ENCODE data around the gene ZC3H12D. TPM values are rescaled to one million over a fixed set of nuclear protein-coding genes. Genes with fewer than 3 reads are reported as not detected.
A peak's percentile ranks its signal among the peaks of the same experiment; 100 is the strongest.

ZC3H12D gene
- total RNA-seq, 2 experiments from 2014 or later: 72.2 to 89.9 TPM

GRCh38 chr6:149487316-149487715, 2.5 kb upstream of the ZC3H12D start:
- POLR2A ChIA-PET: interaction anchor here (0.6 to 0.7 kb wide), 2 partner anchors 99 to 144 kb away, joined by 4 to 11 read pairs; no protein-coding TSS in a partner anchor
- peaks cover 20% of the 10 kb centered on the region for H3K36me3 Mint-ChIP-seq (ENCODE audit: low read depth)
- no peaks in the 10 kb centered on the region for H3K9me3 Mint-ChIP-seq (ENCODE audit: low read depth)
- CTCF ChIA-PET: interaction anchor here (0.7 to 1.1 kb wide), 3 partner anchors 13 to 58 kb away, joined by 3 read pairs; partner anchors contain the start of gene PPIL4
- intact Hi-C loops (cut with DNase I, micrococcal nuclease): no loop called here
- DNase-seq: no peak
- H3K4me1 Mint-ChIP-seq: peaks cover 63% of the 10 kb centered on the region
- H3K27me3 Mint-ChIP-seq: no peaks in the 10 kb centered on the region
- peak overlapping the region; percentile 9 for H3K27ac Mint-ChIP-seq
- no peak for ATAC-seq
- no peak overlapping the region for H3K4me3 Mint-ChIP-seq

GRCh38 chr6:149483849-149484655, 762 bp downstream of the ZC3H12D start:
- Mint-ChIP-seq H3K4me3 (peak overlapping the region; percentile 92), H3K27me3 (no peaks in the 10 kb centered on the region), H3K27ac (peak overlapping the region; percentile 99), H3K9me3 (ENCODE audit: low read depth) (no peaks in the 10 kb centered on the region), H3K36me3 (ENCODE audit: low read depth) (peaks cover 52% of the 10 kb centered on the region), H3K4me1 (peaks cover 64% of the 10 kb centered on the region)
- ChIA-PET CTCF (interaction anchor here (0.8 to 3.4 kb wide), 8 partner anchors 12 to 159 kb away, joined by 3 to 40 read pairs (median 4); no protein-coding TSS in a partner anchor), POLR2A (interaction anchor here (0.6 to 0.9 kb wide), 2 partner anchors 10 kb away, joined by 6 to 11 read pairs; no protein-coding TSS in a partner anchor)
- intact Hi-C loops (cut with DNase I, micrococcal nuclease): loop anchor here (1.0 to 2.0 kb wide), 4 partner anchors 25 to 165 kb away; partner anchors contain the start of gene PPIL4 (in 1 of the 2)
- ATAC-seq (no peak), DNase-seq (no peak)

GRCh38 chr6:149483334-149483725, 1.5 kb downstream of the ZC3H12D start:
- ATAC-seq (no peak), DNase-seq (no peak)
- no peaks in the 10 kb centered on the region for H3K9me3 Mint-ChIP-seq (ENCODE audit: low read depth)
- POLR2A ChIA-PET: interaction anchor here (0.9 kb wide), 1 partner anchor 10 kb away, joined by 6 read pairs; no protein-coding TSS in a partner anchor
- intact Hi-C loops (cut with DNase I, micrococcal nuclease): loop anchor here in 1 of 2 experiments (1.0 kb wide), 1 partner anchor 34 kb away; no protein-coding TSS in a partner anchor
- H3K4me3 Mint-ChIP-seq: peak overlapping the region; percentile 92
- peaks cover 58% of the 10 kb centered on the region for H3K36me3 Mint-ChIP-seq (ENCODE audit: low read depth)
- peak overlapping the region; percentile 99 for H3K27ac Mint-ChIP-seq
- CTCF ChIA-PET: interaction anchor here (0.6 to 3.4 kb wide), 8 partner anchors 26 to 1899 kb away, joined by 3 to 40 read pairs (median 3); no protein-coding TSS in a partner anchor
- H3K27me3 Mint-ChIP-seq: no peaks in the 10 kb centered on the region
- peaks cover 63% of the 10 kb centered on the region for H3K4me1 Mint-ChIP-seq

- DNase-seq: peak; percentile 55
These were observed 2.1 kb downstream of the ZC3H12D start for GRCh38 chr6:149482545-149483333.

GRCh38 chr6:149480502-149481280, 4.1 kb downstream of the ZC3H12D start:
- H3K27me3 Mint-ChIP-seq: no peaks in the 10 kb centered on the region
- ChIA-PET POLR2A (interaction anchor here (1.9 kb wide), 1 partner anchor 28 kb away, joined by 7 read pairs; no protein-coding TSS in a partner anchor), CTCF (interaction anchor here (1.4 to 2.3 kb wide), 2 partner anchors 15 to 36 kb away, joined by 4 to 23 read pairs; no protein-coding TSS in a partner anchor)
- H3K4me1 Mint-ChIP-seq: peaks cover 63% of the 10 kb centered on the region
- intact Hi-C loops (cut with DNase I, micrococcal nuclease): no loop called here
- DNase-seq (peak; percentile 65), ATAC-seq (no peak)
- peaks cover 70% of the 10 kb centered on the region for H3K36me3 Mint-ChIP-seq (ENCODE audit: low read depth)
- no peaks in the 10 kb centered on the region for H3K9me3 Mint-ChIP-seq (ENCODE audit: low read depth)
- H3K27ac Mint-ChIP-seq: peak overlapping the region; percentile 99
- H3K4me3 Mint-ChIP-seq: peak overlapping the region; percentile 92

More at GRCh38 chr6:149482545-149483333, 2.1 kb downstream of the ZC3H12D start:
- ATAC-seq: no peak
- Mint-ChIP-seq H3K4me1 (peaks cover 59% of the 10 kb centered on the region), H3K27me3 (no peaks in the 10 kb centered on the region), H3K9me3 (ENCODE audit: low read depth) (no peaks in the 10 kb centered on the region), H3K36me3 (ENCODE audit: low read depth) (peaks cover 58% of the 10 kb centered on the region), H3K27ac (peak overlapping the region; percentile 99), H3K4me3 (peak overlapping the region; percentile 92)
- intact Hi-C loops (cut with DNase I, micrococcal nuclease): loop anchor here in 1 of 2 experiments (1.0 kb wide), 1 partner anchor 35 kb away; no protein-coding TSS in a partner anchor
- ChIA-PET CTCF (interaction anchor here (0.6 to 3.4 kb wide), 8 partner anchors 27 to 1898 kb away, joined by 3 to 40 read pairs (median 3); no protein-coding TSS in a partner anchor), POLR2A (interaction anchor here (0.9 kb wide), 1 partner anchor 11 kb away, joined by 6 read pairs; no protein-coding TSS in a partner anchor)

- peak overlapping the region; percentile 56 for H3K27ac Mint-ChIP-seq
- POLR2A ChIA-PET: interaction anchor here (1.9 kb wide), 1 partner anchor 30 kb away, joined by 7 read pairs; no protein-coding TSS in a partner anchor
- H3K36me3 Mint-ChIP-seq (ENCODE audit: low read depth): peaks cover 65% of the 10 kb centered on the region
- intact Hi-C loops (cut with DNase I, micrococcal nuclease): no loop called here
- CTCF ChIA-PET: interaction anchor here (0.7 to 2.3 kb wide), 7 partner anchors 9 to 187 kb away, joined by 3 to 23 read pairs (median 3); partner anchors contain the start of gene PPIL4
- peaks cover 56% of the 10 kb centered on the region for H3K4me1 Mint-ChIP-seq
- no peaks in the 10 kb centered on the region for H3K27me3 Mint-ChIP-seq
- ATAC-seq: no peak
- DNase-seq: no peak
- peak overlapping the region; percentile 92 for H3K4me3 Mint-ChIP-seq
- no peaks in the 10 kb centered on the region for H3K9me3 Mint-ChIP-seq (ENCODE audit: low read depth)
These were observed 6.0 kb downstream of the ZC3H12D start for GRCh38 chr6:149478631-149479314.

GRCh38 chr6:149477544-149477943, 7.3 kb downstream of the ZC3H12D start:
- ATAC-seq (no peak), DNase-seq (no peak)
- POLR2A ChIA-PET: no interaction called here
- no peaks in the 10 kb centered on the region for H3K9me3 Mint-ChIP-seq (ENCODE audit: low read depth)
- CTCF ChIA-PET: interaction anchor here (0.7 kb wide), 1 partner anchor 15 kb away, joined by 3 read pairs; no protein-coding TSS in a partner anchor
- H3K4me3 Mint-ChIP-seq: no peak overlapping the region
- no peaks in the 10 kb centered on the region for H3K27me3 Mint-ChIP-seq
- no peak overlapping the region for H3K27ac Mint-ChIP-seq
- H3K4me1 Mint-ChIP-seq: peaks cover 60% of the 10 kb centered on the region
- intact Hi-C loops (cut with DNase I, micrococcal nuclease): no loop called here
- H3K36me3 Mint-ChIP-seq (ENCODE audit: low read depth): peaks cover 66% of the 10 kb centered on the region

GRCh38 chr6:149476789-149477455, 7.9 kb downstream of the ZC3H12D start:
- ATAC-seq (no peak), DNase-seq (no peak)
- intact Hi-C loops (cut with DNase I, micrococcal nuclease): no loop called here
- ChIA-PET CTCF (interaction anchor here (1.0 kb wide), 1 partner anchor 40 kb away, joined by 3 read pairs; no protein-coding TSS in a partner anchor), POLR2A (no interaction called here)
- Mint-ChIP-seq H3K36me3 (ENCODE audit: low read depth) (peaks cover 65% of the 10 kb centered on the region), H3K9me3 (ENCODE audit: low read depth) (no peaks in the 10 kb centered on the region), H3K4me3 (no peak overlapping the region), H3K27ac (peak overlapping the region; percentile 10), H3K27me3 (no peaks in the 10 kb centered on the region), H3K4me1 (peaks cover 62% of the 10 kb centered on the region)

- ChIA-PET CTCF (interaction anchor here (0.7 to 2.4 kb wide), 6 partner anchors 11 to 246 kb away, joined by 3 to 19 read pairs (median 4); partner anchors contain the start of gene ZC3H12D), POLR2A (interaction anchor here (0.6 kb wide), 1 partner anchor 34 kb away, joined by 3 read pairs; no protein-coding TSS in a partner anchor)
- DNase-seq (no peak), ATAC-seq (no peak)
- intact Hi-C loops (cut with DNase I, micrococcal nuclease): no loop called here
- no peak overlapping the region for H3K4me3 Mint-ChIP-seq
- no peaks in the 10 kb centered on the region for H3K27me3 Mint-ChIP-seq
- H3K36me3 Mint-ChIP-seq (ENCODE audit: low read depth): peaks cover 55% of the 10 kb centered on the region
- peaks cover 56% of the 10 kb centered on the region for H3K4me1 Mint-ChIP-seq
- H3K9me3 Mint-ChIP-seq (ENCODE audit: low read depth): no peaks in the 10 kb centered on the region
- no peak overlapping the region for H3K27ac Mint-ChIP-seq
These were observed 10.5 kb downstream of the ZC3H12D start for GRCh38 chr6:149474108-149474935.
